HG02642 (cell line): ENCODE measurements around the gene PARD6A.

Experiments used
- ATAC-seq: cut with Tn5 transposase; IDR thresholded peaks from one replicate; pipeline ENCODE4 v1.9.1; 2021; ENCODE audit warnings: mild to moderate bottlenecking; ENCODE audit not compliant: unreplicated experiment, poor library complexity

Gene PARD6A

GRCh38 chr16:67660564-67661028 is at the start of gene PARD6A:
Gene PARD6A (plus strand): TSS chr16:67660960. CDS start chr16:67661039, 79 bp downstream.
- ATAC-seq: peak; percentile 78

GRCh38 chr16:67613808-67614207 is 47.0 kb upstream of the PARD6A start:
- no peak for ATAC-seq

GRCh38 chr16:67628216-67628615 is 32.5 kb upstream of the PARD6A start:
- no peak for ATAC-seq

- ATAC-seq: no peak
These were observed 28.2 kb upstream of the PARD6A start for GRCh38 chr16:67632415-67633172.

GRCh38 chr16:67636713-67637112 is 24.0 kb upstream of the PARD6A start:
- no peak for ATAC-seq

GRCh38 chr16:67637625-67638024 is 23.1 kb upstream of the PARD6A start:
- no peak for ATAC-seq

- no peak for ATAC-seq
These were observed 18.7 kb upstream of the PARD6A start for GRCh38 chr16:67641779-67642708.

- no peak for ATAC-seq
These were observed 16.7 kb upstream of the PARD6A start for GRCh38 chr16:67644038-67644437.

- ATAC-seq: no peak
These were observed 15.2 kb upstream of the PARD6A start for GRCh38 chr16:67645397-67646121.

GRCh38 chr16:67647111-67647651 is 13.6 kb upstream of the PARD6A start:
- ATAC-seq: no peak

GRCh38 chr16:67647681-67648080 is 13.1 kb upstream of the PARD6A start:
- no peak for ATAC-seq

GRCh38 chr16:67648088-67648763 is 12.5 kb upstream of the PARD6A start:
- ATAC-seq: no peak

GRCh38 chr16:67648764-67649407 is 11.9 kb upstream of the PARD6A start:
- no peak for ATAC-seq

- ATAC-seq: no peak
These were observed 11.2 kb upstream of the PARD6A start for GRCh38 chr16:67649494-67649931.

GRCh38 chr16:67650023-67650422 is 10.7 kb upstream of the PARD6A start:
- ATAC-seq: no peak

GRCh38 chr16:67651039-67651438 is 9.7 kb upstream of the PARD6A start:
- no peak for ATAC-seq

- ATAC-seq: no peak
These were observed 8.9 kb upstream of the PARD6A start for GRCh38 chr16:67651847-67652246.

GRCh38 chr16:67652578-67653127 is 8.1 kb upstream of the PARD6A start:
- no peak for ATAC-seq
